OCI-M2 (cell line): Measurements from ENCODE around the gene GPATCH1.
A peak's percentile ranks its signal among the peaks of the same experiment; 100 is the strongest.

Source experiments
- DNase-seq: peaks from one replicate; lab custom pipeline; 2025; ENCODE audit not compliant: unreplicated experiment; lab: John Stamatoyannopoulos, UW

GPATCH1 gene

DNA sequence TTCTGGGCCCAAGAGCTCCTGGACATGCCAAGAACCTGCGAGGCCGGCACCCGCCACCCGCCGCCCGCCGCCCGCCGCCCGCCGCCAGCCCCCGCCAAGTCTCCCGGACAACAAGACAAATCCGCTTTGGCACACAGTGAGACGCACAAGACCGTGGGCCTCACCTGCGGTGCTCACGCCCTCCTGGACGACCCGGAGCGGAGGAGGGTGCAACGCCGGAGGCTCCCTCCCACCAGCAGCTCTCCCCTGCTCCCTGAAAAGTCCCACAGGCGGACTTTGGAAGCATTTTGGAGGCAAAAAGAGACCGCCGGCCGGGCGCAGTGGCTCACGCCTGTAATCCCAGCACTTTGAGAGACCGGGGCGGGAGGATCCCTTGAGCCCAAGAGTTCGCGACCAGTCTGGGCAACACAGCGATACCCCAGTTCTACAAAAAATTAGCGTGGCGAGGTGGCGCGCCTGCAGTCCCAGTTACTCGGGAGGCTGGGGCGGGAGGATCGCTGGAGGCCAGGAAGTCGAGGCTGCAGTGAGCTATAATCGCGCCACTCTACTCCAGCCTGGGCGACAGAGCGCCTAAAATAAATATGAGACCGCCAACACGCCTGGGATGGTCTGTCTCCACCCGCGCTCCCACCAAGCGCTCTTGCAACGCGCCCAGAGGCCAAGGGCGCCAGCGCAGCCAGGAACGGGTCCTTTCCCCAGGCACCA lies 17.1 kb upstream of the GPATCH1 start:
- no peak for DNase-seq

DNA sequence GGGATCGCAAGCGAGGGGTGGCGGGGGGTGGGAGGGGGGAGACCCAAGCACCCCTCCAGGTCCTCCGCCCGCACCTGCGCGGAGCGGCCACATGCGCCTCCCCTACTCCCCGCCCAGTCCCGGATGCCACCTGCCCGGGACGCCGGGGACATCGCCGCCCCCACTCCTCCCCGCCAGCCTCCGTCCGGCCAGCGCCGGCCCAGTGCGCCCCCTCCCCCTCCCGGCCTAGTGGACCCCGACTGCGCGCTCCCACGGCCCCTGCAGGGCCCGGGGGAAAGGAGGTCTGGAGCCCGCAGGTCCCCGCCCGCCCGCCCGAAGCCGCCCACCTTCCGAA lies 16.6 kb upstream of the GPATCH1 start:
- no peak for DNase-seq

DNA sequence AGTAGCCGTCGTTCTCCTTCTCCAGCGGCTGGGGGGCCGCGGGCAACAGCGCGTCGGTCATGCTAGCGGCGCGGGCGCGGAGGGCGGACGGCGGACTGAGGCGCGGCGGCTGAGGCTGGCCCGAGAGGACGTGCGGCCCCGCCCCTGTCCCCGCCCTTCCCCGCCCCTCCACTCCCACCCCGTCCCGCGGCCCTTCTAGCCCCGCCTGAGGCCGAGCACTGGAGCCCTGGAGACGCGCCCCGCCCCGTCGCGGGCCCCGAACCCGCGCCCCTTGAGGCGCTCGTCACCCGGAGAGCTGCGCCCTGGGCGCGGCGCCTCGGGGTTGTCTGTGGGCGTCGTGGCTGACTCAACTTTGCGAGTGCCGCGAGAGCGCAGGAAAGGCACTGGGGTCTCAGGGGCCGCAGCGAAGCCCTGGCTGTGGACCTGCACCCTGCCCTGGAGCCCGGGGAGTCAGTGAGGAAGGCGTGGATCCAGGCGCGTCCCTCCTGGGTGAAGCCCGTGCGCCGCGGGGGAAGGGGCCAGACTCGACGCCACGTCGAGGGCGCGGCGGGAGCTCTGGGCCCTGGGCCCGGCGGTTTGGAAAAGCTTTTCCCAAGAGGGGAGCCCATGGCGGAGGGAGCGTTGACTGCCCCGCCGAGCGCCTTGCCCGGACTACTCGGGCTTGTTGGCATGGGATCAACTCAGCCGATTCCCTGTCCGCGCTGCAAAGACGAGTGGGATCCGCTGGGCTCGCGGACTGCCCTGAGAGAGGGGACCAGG lies 16.0 kb upstream of the GPATCH1 start, which contains the start of gene RHPN2:
Gene RHPN2 (minus strand): TSS at position 97 of the 759 bp plus-strand sequence. CDS start 36 bp downstream, at position 61.
- DNase-seq, result peak; percentile 73

DNA sequence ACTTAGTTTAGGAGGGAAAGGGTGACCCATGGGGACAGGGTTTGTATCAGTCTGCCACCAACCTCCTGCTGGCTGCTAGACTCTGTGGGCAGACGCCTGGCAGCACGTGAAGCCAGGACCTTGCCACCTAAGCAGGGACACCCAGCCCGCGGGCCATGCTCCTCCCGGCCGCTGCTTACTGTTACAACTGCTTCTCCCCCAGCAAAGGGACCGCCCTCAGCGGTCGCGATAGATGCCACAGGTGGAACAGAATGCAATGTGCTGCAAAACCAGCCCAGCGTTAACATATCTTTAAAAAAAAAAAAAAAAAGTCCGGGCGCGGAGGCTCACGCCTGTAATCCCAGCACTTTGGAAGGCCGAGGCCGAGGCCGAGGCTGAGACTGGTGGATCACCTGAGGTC lies 14.4 kb upstream of the GPATCH1 start:
- DNase-seq, result no peak

DNA sequence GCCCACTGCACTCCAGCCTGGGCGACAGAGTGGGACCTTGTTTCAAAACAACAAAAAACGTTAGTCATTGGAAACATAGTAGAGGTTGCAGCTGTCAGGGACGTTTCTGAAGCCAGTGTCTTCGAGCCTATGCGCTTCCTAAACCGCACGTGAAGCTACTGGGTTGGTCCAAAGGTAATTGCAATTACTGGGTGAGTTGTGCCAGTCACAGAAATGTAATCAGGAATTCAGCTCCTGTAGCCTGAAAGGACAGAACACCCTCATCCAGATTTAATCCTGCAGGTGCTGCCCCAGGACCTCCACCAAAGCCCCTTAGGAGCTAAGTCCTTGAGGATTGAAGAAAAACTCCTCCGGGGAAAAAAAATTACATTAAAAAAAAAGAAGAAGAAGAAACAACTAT lies 13.9 kb upstream of the GPATCH1 start:
- DNase-seq, result no peak

DNA sequence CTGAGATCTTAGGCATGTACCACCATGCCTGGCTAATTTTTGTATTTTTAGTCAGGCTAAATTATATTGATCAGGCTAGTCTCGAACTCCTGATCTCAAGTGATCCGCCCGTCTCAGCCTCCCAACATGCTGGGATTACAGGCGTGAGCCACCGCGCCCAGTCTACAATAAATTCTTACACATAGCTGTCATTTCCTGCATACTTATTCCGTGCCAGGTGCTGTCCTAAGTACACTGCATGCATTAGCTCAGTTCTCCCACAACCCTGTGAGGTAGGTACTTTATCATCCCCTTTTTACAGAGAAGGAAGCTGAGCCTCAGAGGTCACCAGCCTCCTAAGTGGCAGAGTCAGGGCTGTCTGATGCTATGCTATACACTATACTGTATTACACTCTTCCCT lies 9.1 kb upstream of the GPATCH1 start:
- no peak for DNase-seq

DNA sequence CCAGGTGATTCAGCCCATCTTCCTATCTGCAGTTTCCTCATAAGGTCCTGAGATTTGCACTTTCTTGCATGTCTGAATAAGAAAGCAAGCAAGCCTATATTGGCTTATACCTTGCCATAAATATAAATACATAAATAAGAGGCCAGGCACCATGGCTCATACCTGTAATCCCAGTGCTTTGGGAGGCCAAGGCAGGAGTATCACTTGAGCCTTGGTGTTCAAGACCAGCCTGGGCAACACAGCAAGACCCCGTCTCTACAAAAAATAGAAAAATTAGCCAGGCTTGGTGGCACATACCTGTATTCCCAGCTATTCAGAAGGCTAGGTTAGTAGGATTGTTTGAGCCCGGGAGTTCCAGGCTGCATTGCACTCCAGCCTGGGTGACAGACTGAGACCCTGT lies 5.5 kb upstream of the GPATCH1 start:
- DNase-seq, result no peak

DNA sequence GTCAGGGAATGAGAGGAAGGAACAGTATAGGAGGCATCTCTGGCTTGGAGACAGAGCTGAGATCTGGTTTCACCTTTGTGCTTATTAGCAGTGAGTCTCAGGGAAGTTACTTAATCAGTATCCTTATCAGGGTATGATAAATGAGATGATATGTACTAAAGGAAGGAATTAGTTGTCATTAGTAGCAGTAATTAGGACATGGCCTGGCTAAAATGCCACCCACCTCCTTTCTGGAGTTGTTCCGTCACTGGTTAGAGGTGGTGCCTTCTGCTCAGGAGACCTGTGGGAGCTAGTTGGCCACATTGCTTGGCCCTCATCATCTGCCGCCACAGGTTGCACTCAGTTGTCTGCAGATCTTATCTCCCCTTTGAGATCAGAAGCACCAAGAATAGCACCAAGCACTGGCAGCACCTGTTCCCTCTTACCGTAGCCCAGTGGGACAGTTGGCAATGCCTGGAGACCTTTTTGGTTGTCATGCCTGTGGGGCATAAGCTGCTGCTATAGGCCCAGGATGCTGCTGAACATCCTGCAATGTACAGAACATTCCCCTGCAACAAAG lies 4.7 kb downstream of the GPATCH1 start:
- no peak for DNase-seq

DNA sequence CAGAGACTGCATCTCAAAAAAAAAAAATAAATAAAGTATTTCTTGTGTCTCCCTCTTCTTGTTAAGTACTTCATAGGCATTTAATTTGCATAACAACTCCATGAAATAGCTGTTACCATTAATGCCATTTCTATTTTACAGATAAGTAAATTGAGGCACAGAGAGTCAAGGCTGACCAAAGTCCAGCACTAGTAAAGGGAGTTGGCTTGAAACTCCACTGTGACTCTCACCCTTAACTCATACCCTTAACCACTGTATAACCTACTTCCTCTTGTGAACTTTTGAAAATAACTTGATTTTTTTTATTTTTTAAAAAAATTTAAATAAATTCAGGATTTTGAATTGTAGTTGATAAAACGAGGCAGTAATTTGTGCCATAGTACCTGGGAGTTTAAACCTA lies 6.0 kb downstream of the GPATCH1 start:
- no peak for DNase-seq

DNA sequence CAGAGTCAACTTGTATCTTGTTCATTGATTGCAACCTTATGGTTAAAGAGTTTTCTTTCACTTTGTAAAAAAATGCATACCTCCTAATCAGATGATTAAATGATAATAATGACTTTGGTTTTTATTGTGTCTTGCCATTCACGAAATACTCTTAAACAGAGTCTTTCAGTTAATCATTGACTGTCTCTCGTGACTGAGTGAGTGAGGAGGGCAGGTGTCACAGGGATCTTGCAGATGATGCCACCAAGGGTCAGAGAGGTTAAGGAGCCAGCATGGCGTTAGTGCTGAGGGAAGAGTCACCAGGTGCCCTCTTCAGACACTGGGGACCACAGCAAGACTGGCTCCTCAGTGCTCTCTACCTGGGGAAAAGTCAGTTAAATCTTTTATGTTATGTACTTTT lies 8.0 kb downstream of the GPATCH1 start:
- no peak for DNase-seq

DNA sequence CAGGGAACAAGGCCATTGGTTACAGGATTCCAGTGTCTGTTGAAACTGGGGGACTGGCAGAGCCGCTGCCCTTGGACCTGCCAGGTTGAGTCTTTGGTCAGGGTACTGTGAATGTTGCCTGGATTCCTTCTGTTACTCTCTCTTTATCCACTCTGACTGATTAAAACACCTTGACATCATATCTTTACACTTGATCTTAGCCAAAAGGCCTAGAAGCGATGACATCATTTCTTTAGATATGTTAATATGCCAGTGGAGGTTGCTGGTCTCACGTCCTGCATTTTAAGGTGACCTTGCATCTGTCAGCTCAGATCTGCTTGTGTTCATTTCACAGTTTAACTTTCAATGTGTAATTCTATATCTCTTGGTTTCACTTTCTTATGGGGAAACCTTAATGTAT lies 9.2 kb downstream of the GPATCH1 start:
- DNase-seq, result no peak

DNA sequence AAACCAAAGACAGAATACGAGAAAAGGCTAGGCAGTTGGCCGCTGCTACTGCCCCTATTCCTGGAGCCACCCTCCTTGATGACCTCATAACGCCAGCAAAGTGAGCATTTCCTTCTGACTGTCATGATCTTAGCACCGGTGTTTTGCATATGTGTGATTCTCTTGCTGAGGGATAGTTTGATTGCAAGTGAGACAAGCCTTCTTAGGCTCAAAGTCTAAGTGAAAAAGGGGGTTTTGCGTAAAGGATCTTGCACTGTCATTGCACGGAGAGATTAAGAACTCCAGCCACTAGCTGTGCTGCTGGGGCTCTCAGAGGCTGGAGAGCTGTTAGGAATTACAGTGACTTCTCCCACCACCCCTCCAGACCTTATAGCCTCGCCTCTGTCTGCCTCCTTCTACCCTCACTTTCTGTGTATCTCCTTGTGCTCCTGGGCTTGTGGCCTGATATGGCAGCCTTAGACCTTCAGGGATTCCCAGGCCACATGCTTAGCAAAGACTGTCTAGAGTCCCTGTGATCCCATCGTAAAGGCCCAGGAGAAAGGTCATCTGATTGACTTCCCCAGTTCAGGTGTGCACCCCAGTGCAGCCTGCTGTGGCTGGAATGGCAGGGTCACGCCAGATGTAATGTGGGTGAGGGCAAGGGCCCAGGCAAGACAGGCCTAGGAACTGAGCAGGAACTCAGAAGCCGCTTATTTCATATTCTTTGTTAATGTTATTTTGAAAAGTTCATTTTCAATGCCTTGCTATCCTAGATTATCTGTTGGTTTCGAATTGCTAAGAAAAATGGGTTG lies 12.6 kb downstream of the GPATCH1 start:
- no peak for DNase-seq

DNA sequence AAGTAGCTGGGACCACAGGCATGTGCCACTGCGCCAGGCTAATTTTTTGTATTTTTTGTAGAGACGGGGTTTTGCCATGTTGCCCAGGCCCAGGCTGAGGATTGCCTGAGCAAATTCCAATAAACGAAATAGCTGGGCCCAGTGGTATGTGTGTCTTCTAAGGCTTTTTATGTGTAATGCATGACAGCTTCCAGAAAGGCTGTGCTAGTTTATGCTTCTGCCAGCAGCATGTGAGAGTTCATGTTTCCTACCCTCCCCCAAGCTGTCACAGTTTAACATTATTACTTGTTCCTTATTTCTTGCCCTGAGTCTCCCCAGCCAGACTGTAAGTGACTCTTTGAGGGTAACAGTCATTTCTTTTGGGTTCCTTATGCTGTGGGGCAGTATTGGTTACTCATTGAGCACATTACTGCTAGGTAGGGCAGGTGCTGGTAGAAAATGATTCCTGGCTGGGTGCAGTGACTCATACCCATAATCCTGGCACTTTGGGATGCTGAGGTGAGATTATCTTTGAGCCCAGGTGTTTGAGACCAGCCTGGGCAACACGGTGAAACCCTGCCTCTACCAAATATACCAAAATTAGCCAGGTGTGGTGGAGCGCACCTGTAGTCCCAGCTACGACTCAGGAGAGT lies 13.6 kb downstream of the GPATCH1 start:
- DNase-seq, result no peak

DNA sequence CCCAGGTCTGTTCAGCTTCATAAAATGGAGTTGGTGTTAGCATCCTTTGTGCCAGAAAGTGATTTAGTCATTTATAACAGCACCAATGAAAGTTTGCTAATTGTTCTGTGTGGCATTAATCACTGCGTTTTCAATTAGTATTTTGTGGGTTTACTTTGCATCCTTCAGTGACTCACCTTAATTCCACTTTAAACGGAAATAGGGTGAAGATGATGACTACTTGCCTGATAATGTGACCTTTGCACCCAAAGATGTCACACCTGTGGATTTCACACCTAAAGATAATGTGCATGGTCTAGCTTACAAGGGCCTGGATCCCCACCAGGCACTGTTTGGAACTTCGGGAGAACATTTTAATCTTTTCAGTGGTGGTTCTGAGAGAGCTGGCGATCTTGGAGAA lies 15.0 kb downstream of the GPATCH1 start:
- DNase-seq, result no peak

DNA sequence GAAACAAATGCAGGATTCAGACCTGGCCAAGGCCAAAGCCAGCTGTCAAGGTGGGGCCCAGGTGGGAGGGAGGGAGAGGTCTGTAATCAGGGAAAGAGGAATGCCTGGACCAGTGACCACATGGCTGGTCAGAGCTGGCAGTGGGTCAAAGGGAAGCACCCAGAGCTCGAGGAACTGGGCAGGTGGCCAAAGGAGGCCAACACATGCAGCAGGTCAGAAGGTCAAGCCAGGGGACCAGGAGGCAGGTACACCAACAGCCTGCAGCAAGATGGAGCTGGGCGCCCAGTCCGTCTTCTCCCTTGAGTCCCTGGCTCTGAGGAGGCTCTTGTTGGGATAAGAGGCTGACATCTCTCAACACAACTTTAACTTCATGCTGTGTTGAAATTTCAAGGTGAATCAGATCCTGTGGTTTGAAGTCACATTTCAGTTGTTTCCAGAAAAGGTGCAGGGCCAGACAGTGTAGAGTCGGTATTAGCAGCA lies 17.1 kb downstream of the GPATCH1 start:
- no peak for DNase-seq

DNA sequence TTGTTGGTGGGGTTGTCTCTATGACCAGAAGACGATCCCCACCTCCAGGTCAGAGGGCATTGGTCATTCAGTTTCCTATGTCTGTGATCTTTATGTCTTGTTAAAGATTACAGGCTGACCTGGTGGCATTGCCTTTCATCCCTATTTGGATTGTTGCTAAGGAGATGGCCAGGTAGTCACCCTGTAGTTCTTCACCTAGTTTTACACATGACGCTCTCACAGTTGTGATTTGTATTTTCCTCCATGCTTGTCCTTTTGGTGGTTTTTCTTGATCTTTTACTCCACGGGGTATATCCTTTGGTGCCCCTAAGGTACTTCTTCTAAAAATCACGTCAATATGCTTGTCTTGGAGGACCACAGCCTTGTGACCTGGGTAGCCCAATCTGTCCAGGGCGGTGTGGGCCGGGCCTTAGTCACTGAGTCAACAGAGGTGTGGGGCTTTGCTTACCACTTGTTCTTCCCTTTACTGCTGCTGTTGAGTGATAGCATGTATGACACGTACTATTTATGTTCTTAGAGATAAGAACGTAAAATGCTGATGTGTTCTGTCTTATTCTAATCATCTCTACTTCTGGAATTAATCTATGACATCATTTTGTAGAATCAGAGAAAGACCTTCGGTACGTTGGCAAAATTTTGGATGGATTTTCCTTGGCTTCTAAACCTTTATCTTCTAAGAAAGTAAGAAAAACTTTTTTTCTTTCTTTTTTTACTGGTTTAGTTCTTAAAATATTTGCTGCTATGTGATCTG lies 20.1 kb downstream of the GPATCH1 start:
- no peak for DNase-seq

DNA sequence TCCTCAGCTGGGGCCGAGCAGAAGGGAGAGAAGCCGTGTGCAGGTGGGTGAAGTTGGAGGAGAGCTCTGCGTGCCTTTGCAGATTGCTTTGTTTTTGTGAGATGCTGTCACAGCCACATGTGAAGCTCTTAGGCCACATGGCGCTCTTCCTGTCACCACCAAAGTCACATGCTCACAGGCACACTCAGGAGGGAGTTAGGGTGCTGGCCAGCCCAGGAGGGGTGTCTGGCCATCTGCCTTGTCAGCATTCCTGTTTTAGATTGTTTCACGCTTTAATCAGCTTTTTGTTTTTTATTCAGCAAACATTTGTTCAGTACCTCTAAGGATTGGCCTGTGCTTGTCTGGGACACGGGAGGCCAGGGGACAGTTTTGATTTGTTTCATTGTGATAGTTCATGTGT lies 21.9 kb downstream of the GPATCH1 start:
- no peak for DNase-seq

DNA sequence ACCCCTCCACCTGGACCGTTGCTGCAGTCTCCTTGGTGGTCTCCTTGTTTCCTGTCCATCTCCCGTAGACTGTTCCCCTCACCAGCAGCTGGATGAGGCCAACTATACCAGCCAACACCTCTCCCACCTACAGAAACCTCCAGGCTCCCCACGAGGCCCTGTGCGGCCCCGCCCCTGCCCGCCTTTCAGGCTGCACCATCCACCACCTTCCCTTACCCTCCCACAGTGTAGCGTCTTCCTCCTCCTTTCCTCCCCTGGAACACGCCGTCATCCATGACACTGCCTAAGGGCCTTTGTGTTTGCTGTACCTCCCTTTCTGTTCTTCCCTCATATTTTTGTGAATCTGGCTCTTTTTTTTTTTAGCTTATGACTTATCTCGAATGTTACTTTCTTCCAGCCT lies 27.2 kb downstream of the GPATCH1 start:
- no peak for DNase-seq

DNA sequence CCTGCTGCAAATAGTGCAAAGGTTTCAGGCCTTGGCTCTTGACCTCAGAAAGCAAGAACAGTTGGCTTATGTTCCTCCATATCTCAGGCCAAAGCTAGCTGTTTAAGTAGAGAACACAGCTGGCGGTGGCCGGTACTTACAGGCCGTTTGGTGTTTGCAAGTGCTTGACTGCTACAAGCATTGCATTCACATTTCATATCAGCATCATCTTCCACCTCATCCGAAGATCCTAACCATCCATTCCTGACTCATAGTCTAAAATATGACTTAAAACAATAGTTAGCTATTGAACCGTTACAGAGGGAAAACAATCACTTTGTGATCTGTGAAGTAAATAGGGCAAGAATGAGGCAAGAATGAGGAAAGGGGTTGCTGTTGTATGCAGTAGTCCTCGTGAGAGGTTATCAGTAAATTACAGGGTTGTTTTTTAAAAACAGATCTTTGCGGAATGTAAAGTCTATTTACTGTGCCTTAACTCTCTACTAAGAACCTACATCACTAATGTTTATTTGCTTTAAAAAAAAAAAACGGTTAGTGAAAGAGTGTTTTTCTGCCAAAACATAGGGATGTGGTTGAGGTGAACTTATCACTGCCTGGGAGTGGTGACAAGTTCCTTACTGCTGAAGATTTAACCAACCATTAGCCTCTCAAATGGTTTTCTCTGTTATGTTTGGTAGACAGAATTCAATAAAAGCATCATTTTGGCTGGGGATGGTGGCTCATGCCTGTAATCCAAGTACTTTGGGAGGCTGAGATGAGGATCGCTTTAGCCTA lies 29.3 kb downstream of the GPATCH1 start:
- no peak for DNase-seq

DNA sequence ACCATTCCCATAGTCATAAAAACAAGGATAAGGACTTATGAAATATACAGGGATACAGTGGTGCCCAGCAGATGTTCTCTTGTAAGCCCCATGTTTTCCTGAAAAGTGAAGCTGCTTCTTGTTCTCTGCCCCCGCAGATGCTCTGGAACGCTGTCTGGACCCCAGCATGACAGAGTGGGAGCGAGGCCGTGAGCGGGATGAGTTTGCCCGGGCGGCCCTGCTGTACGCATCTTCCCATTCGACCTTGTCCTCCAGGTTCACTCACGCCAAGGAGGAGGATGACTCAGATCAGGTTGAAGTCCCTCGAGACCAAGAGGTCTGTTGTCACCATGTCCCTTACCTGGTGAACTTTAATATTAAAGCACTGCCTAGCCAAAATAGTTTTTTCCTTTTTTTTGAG lies 30.6 kb downstream of the GPATCH1 start:
- DNase-seq, result no peak
